ENCODE results near the gene HPSE2.

DNA sequence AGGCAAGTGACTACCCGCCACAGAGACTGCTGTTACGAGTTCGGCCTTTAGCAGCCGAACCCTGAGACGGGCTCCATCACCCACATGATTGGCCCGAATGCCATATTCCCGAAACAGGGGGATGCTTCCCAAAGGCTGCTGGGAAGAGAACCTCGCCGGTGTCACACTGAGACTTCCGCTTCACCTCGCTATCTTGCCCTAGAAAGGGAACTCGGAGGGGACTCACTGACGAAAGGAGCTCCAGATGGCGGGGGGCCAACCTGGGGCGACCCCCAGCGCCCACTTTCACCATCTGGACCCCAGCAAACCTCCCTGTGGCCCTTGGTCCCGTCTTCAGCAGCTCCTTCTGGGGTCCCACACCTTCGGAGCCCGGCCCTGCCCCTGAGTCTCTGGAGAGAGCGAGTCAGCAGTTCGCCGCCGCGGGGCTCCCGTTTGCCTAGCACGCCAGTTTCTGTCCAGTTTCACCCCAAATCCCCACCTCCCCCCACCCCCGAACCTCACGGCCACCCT, 789.4 kb downstream of the HPSE2 start:
- TF ChIP-seq EZH2 (IDR thresholded peaks at IDR 0.05; ENCODE audit: insufficient read depth, poor library complexity, severe bottlenecking) = no peak
- TF ChIP-seq EZH2phosphoT487 (IDR thresholded peaks at IDR 0.05; ENCODE audit: insufficient read depth, low read depth) = no peak

Data from GM23248 (cell line).